ENCODE measurements around the gene KIRREL3.

The KIRREL3 gene

GRCh38 chr11:126753990-126754389 lies 246.6 kb downstream of the KIRREL3 start:
- no peaks in the 10 kb centered on the region; the same call in 1 of the 2 replicates for H3K4me1 ChIP-seq (ENCODE audit: insufficient read depth, low read length)
- H3K36me3 ChIP-seq (ENCODE audit: insufficient read depth, low read length): no peaks in the 10 kb centered on the region
- no peak overlapping the region for H3K9ac ChIP-seq (ENCODE audit: low read depth, low read length)
- H3K9me3 ChIP-seq (ENCODE audit: control insufficient read depth, insufficient read depth, low read length): no peaks in the 10 kb centered on the region

- Histone ChIP-seq H3K9ac (ENCODE audit: low read depth, low read length) (no peak overlapping the region), H3K9me3 (ENCODE audit: control insufficient read depth, insufficient read depth, low read length) (no peaks in the 10 kb centered on the region), H3K36me3 (ENCODE audit: insufficient read depth, low read length) (no peaks in the 10 kb centered on the region), H3K4me1 (ENCODE audit: insufficient read depth, low read length) (peaks cover 4% of the 10 kb centered on the region; the same call in 1 of the 2 replicates)
These were observed 249.3 kb downstream of the KIRREL3 start for GRCh38 chr11:126751242-126751641.

- H3K9me3 ChIP-seq (ENCODE audit: control insufficient read depth, insufficient read depth, low read length): no peaks in the 10 kb centered on the region
- H3K4me1 ChIP-seq (ENCODE audit: insufficient read depth, low read length): 0 out of 2 replicates have a peak, but pooled peaks cover 4% of the 10 kb centered on the region
- H3K9ac ChIP-seq (ENCODE audit: low read depth, low read length): no peak overlapping the region
- no peaks in the 10 kb centered on the region for H3K36me3 ChIP-seq (ENCODE audit: insufficient read depth, low read length)
These were observed 251.8 kb downstream of the KIRREL3 start for GRCh38 chr11:126748793-126749192.

- H3K36me3 ChIP-seq (ENCODE audit: insufficient read depth, low read length): no peaks in the 10 kb centered on the region
- no peak overlapping the region for H3K9ac ChIP-seq (ENCODE audit: low read depth, low read length)
- H3K4me1 ChIP-seq (ENCODE audit: insufficient read depth, low read length): 0 out of 2 replicates have a peak, but pooled peaks cover 4% of the 10 kb centered on the region
- no peaks in the 10 kb centered on the region for H3K9me3 ChIP-seq (ENCODE audit: control insufficient read depth, insufficient read depth, low read length)
These were observed 252.3 kb downstream of the KIRREL3 start for GRCh38 chr11:126748100-126748791.

GRCh38 chr11:126747315-126747714 lies 253.3 kb downstream of the KIRREL3 start:
- no peaks in the 10 kb centered on the region for H3K36me3 ChIP-seq (ENCODE audit: insufficient read depth, low read length)
- no peaks in the 10 kb centered on the region for H3K9me3 ChIP-seq (ENCODE audit: control insufficient read depth, insufficient read depth, low read length)
- no peak overlapping the region for H3K9ac ChIP-seq (ENCODE audit: low read depth, low read length)
- H3K4me1 ChIP-seq (ENCODE audit: insufficient read depth, low read length): 0 out of 2 replicates have a peak, but pooled peaks cover 4% of the 10 kb centered on the region

- H3K4me1 ChIP-seq (ENCODE audit: insufficient read depth, low read length): peaks cover 9% of the 10 kb centered on the region; the same call in 1 of the 2 replicates
- H3K36me3 ChIP-seq (ENCODE audit: insufficient read depth, low read length): no peaks in the 10 kb centered on the region
- H3K9me3 ChIP-seq (ENCODE audit: control insufficient read depth, insufficient read depth, low read length): no peaks in the 10 kb centered on the region
- H3K9ac ChIP-seq (ENCODE audit: low read depth, low read length): no peak overlapping the region
These were observed 254.1 kb downstream of the KIRREL3 start for GRCh38 chr11:126746443-126746842.

- no peaks in the 10 kb centered on the region for H3K9me3 ChIP-seq (ENCODE audit: control insufficient read depth, insufficient read depth, low read length)
- no peak overlapping the region for H3K9ac ChIP-seq (ENCODE audit: low read depth, low read length)
- H3K36me3 ChIP-seq (ENCODE audit: insufficient read depth, low read length): no peaks in the 10 kb centered on the region
These were observed 255.9 kb downstream of the KIRREL3 start for GRCh38 chr11:126744699-126745098.

GRCh38 chr11:126743628-126744027 lies 256.9 kb downstream of the KIRREL3 start:
- Histone ChIP-seq H3K9ac (ENCODE audit: low read depth, low read length) (no peak overlapping the region), H3K9me3 (ENCODE audit: control insufficient read depth, insufficient read depth, low read length) (no peaks in the 10 kb centered on the region), H3K4me1 (ENCODE audit: insufficient read depth, low read length) (peaks cover 31% of the 10 kb centered on the region), H3K36me3 (ENCODE audit: insufficient read depth, low read length) (no peaks in the 10 kb centered on the region)

More at GRCh38 chr11:126744699-126745098, 255.9 kb downstream of the KIRREL3 start:
- H3K4me1 ChIP-seq (ENCODE audit: insufficient read depth, low read length): peaks cover 26% of the 10 kb centered on the region

GRCh38 chr11:126742582-126742981 lies 258.0 kb downstream of the KIRREL3 start:
- Histone ChIP-seq H3K36me3 (ENCODE audit: insufficient read depth, low read length) (no peaks in the 10 kb centered on the region), H3K9me3 (ENCODE audit: control insufficient read depth, insufficient read depth, low read length) (no peaks in the 10 kb centered on the region), H3K4me1 (ENCODE audit: insufficient read depth, low read length) (peaks cover 30% of the 10 kb centered on the region), H3K9ac (ENCODE audit: low read depth, low read length) (no peak overlapping the region)

GRCh38 chr11:126740846-126741245 lies 259.7 kb downstream of the KIRREL3 start:
- no peak overlapping the region for H3K9ac ChIP-seq (ENCODE audit: low read depth, low read length)
- H3K4me1 ChIP-seq (ENCODE audit: insufficient read depth, low read length): peaks cover 30% of the 10 kb centered on the region
- no peaks in the 10 kb centered on the region for H3K36me3 ChIP-seq (ENCODE audit: insufficient read depth, low read length)
- H3K9me3 ChIP-seq (ENCODE audit: control insufficient read depth, insufficient read depth, low read length): no peaks in the 10 kb centered on the region

GRCh38 chr11:126739499-126740145 lies 260.9 kb downstream of the KIRREL3 start:
- peaks cover 30% of the 10 kb centered on the region for H3K4me1 ChIP-seq (ENCODE audit: insufficient read depth, low read length)
- H3K36me3 ChIP-seq (ENCODE audit: insufficient read depth, low read length): no peaks in the 10 kb centered on the region
- no peaks in the 10 kb centered on the region for H3K9me3 ChIP-seq (ENCODE audit: control insufficient read depth, insufficient read depth, low read length)
- H3K9ac ChIP-seq (ENCODE audit: low read depth, low read length): no peak overlapping the region

- H3K9ac ChIP-seq (ENCODE audit: low read depth, low read length): no peak overlapping the region
These were observed 262.1 kb downstream of the KIRREL3 start for GRCh38 chr11:126738295-126739031.

GRCh38 chr11:126736682-126737572 lies 263.6 kb downstream of the KIRREL3 start:
- H3K9me3 ChIP-seq (ENCODE audit: control insufficient read depth, insufficient read depth, low read length): no peaks in the 10 kb centered on the region
- no peak overlapping the region for H3K9ac ChIP-seq (ENCODE audit: low read depth, low read length)
- peaks cover 30% of the 10 kb centered on the region for H3K4me1 ChIP-seq (ENCODE audit: insufficient read depth, low read length)
- H3K36me3 ChIP-seq (ENCODE audit: insufficient read depth, low read length): no peaks in the 10 kb centered on the region

More at GRCh38 chr11:126738295-126739031, 262.1 kb downstream of the KIRREL3 start:
- H3K36me3 ChIP-seq (ENCODE audit: insufficient read depth, low read length): no peaks in the 10 kb centered on the region
- peaks cover 30% of the 10 kb centered on the region for H3K4me1 ChIP-seq (ENCODE audit: insufficient read depth, low read length)
- no peaks in the 10 kb centered on the region for H3K9me3 ChIP-seq (ENCODE audit: control insufficient read depth, insufficient read depth, low read length)

GRCh38 chr11:126734752-126735151 lies 265.8 kb downstream of the KIRREL3 start:
- Histone ChIP-seq H3K9me3 (ENCODE audit: control insufficient read depth, insufficient read depth, low read length) (no peaks in the 10 kb centered on the region), H3K9ac (ENCODE audit: low read depth, low read length) (no peak overlapping the region), H3K36me3 (ENCODE audit: insufficient read depth, low read length) (no peaks in the 10 kb centered on the region), H3K4me1 (ENCODE audit: insufficient read depth, low read length) (peaks cover 8% of the 10 kb centered on the region; the same call in 1 of the 2 replicates)
